GM19351 (cell line): ENCODE measurements around the gene IL17C.
"Not testable (repeated sequence)": the region's sequence is repeated elsewhere in the genome, so short reads cannot be mapped to it uniquely, and the experiment has no call there.

Source experiments
- ATAC-seq: cut with Tn5 transposase; IDR thresholded peaks from one replicate; pipeline ENCODE4 v1.9.1; 2021; ENCODE audit warnings: mild to moderate bottlenecking, moderate library complexity; ENCODE audit not compliant: unreplicated experiment

IL17C gene

DNA sequence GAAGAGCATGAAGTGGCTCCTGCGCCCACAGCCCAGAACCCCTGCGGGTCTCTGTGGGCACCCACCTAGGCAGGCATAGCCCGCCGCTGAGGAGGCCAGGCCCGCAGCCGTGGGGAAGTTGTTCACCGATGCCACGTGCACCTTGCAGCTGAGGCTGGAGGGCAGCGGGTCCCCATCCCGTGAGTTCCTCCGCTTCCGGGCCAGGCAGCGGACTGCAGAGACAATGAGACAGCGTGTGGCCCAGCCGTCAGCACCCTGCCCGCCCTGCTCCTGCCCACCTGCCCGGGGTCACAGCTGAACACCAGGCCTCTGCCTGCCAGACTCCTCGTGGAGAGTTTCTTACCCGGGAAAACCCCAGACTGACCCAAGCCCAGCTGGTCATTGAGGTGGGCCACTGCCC, 19.0 kb downstream of the IL17C start:
- no peak for ATAC-seq

DNA sequence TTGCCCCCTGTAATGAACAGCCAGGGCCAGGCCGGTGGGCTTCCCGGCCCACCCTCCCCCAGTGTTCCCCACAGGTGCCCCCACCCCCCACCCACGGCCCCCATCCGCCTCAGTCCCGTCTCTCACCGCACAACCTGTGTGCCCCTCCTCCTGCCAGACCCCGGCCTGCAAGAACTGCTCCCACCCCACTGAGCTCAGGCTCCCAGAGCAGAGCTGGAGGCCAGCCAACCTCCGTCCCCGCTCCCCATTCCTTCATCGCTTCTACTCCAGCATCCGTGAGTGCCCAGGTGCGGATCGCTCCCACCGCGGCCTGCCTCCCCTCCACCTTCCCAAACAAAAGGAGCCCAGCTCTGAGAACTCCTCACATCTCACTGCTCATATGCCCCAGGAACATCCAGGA, 20.3 kb downstream of the IL17C start:
- ATAC-seq, result no peak

GRCh38 chr16:88659160-88659559, 20.8 kb downstream of the IL17C start:
- ATAC-seq, result no peak

DNA sequence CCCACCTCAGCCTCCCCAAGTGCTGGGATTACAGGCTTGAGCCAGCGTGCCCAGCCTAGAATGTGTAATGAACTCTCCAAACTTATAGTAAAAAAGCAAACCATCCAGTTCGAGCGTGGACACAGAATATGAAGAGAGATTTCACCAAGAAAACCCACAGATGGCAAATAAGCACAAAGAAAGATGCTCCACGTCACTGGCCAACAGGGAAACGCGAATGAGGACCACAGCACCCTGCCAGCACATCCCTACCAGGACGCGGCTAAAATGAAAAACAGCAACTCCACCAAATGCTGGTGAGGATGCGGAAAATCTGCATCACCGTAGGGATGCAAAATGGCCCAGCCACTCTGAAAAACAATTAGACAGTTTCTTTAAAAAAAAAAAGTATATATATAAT, 23.1 kb downstream of the IL17C start:
- ATAC-seq, result no peak

- no peak for ATAC-seq
Measured at GRCh38 chr16:88662222-88662842, 24.0 kb downstream of the IL17C start.

- ATAC-seq, result peak; percentile 95
Measured at GRCh38 chr16:88662843-88663606, 24.7 kb downstream of the IL17C start, which contains the start of gene MVD. Gene MVD, minus strand, starts transcription at chr16:88663091. Its CDS starts 11 bp downstream, at chr16:88663080.

DNA sequence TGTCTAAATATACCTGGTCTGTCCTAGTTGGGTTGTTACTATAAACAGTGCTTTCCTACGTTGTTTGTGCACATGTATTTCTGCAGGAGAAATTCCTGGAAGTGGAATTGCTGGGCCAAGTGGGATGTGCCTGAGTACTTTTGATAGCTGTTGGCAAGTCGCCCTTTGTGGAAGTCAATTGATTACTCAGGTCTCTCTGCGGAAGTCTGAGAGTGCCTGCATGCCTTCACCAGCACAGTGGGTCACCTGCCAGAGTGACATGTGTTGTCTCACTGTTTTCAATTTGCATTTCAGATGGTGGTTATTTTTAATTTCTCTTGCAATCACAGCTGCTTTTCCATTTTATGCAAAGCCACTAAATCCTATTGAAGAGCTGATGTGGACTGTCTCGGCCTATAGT, 26.8 kb downstream of the IL17C start:
- no peak for ATAC-seq

GRCh38 chr16:88665570-88665969, 27.2 kb downstream of the IL17C start:
- no peak for ATAC-seq

GRCh38 chr16:88667461-88667860, 29.1 kb downstream of the IL17C start:
- ATAC-seq, result no peak

DNA sequence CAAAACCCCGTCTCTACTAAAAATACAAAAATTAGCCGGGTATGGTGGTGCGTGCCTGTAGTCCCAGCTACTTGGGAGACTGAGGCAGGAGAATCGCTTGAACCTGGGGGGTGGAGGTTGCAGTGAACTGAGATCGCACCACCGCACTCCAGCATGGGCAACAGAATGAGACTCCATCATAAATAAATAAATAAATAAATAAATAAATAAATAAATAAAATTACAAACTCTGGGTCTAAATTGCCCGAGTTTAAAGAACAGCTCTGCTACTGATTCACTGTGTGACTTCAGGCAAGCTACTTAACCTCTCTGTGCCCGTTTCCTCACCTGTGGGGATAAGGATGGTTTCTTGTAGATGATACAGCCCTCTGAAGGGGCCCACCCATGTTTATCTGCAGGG, 31.1 kb downstream of the IL17C start:
- not testable (repeated sequence) for ATAC-seq

DNA sequence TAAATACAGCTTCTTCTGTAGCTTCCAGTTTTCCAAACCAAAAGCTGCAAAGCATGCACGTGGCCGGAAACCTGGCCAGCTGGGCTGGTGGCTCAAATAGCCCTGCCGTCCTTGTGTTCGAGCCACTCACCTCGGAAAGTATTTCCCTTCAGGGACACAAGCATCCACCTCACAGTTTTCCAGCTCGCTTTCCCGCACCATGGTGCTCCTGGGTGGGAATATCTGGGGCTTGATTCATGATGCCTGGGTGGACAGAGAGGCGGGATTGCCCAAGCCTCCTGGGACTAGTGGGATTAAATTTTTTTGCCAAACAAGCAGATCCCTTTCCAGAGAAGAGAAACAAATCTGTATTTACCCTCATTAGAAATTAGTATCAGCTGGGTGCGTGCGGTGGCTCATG, 31.6 kb downstream of the IL17C start:
- no peak for ATAC-seq

- ATAC-seq, result no peak
Measured at GRCh38 chr16:88671806-88672205, 33.4 kb downstream of the IL17C start.

GRCh38 chr16:88672776-88673175, 34.4 kb downstream of the IL17C start:
- no peak for ATAC-seq

DNA sequence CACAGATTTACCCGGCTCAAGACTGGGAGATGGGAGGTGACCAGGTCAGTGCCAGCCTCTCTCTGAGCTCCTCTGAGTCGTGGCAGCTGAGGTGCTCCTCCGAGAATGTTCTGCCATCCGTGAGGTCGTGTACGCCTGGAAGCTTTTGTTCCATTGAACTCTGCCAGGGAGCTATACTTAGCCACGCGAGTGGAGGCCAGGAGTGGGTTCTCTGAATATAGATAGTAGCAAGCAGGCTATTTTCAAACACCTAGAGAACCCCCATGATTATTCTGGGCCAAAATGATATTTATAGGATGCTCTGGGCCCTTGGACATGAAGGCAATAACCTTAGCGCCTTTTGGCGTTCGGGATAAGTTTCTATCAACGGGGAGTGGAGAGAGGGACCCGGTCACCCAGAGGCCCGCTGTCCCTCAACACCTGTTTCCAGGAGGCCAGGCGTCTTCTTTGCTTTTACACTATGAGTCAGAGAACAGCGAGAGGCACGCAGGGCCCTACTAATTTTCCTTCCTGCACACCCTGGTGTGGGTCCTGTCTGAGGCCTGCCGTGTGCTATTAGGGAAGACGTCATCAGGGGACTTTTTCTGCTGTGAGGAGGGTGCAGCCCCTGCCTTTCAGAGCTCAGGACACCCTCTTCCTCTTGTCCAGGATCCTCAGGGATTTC, 35.5 kb downstream of the IL17C start:
- no peak for ATAC-seq

- ATAC-seq, result no peak
Measured at GRCh38 chr16:88676502-88677242, 38.3 kb downstream of the IL17C start.

- no peak for ATAC-seq
Measured at GRCh38 chr16:88677721-88678120, 39.3 kb downstream of the IL17C start.

DNA sequence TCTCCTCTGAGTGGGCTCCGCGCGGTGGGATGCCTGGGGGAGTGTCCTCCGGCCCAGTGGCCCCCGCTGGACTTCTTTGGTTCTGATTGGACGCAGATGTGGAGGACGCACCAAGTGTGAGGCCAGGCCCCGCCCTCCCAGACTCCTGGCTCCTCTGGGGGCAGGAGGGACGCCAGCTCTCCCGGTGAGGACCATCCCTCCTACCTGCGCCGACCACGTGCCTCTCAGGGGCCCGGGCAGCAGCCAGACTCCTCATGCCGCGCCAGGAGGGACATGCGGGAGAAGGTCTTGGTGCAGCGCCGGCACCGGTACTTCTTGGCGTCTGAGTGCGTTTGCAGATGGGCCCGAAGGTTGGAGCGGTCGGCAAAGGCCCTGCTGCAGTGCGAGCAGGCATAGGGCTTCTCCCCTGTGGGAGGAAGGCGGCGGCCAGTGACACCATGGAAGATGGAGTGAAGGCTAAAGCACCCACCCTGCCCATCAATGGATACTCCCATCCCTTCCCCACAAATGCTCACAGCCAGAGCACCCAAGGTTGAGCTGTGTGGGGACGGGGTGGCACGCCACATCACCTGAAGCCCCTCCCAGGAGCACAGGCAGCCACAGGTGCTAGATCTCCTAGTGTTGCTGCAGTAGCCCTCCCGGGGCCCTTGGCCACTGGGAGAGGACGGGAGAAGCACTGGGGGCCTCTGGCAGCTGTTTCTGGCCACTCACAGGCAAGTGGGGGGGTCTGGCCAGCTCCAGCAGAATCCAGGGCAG, 40.0 kb downstream of the IL17C start:
- ATAC-seq, result no peak

DNA sequence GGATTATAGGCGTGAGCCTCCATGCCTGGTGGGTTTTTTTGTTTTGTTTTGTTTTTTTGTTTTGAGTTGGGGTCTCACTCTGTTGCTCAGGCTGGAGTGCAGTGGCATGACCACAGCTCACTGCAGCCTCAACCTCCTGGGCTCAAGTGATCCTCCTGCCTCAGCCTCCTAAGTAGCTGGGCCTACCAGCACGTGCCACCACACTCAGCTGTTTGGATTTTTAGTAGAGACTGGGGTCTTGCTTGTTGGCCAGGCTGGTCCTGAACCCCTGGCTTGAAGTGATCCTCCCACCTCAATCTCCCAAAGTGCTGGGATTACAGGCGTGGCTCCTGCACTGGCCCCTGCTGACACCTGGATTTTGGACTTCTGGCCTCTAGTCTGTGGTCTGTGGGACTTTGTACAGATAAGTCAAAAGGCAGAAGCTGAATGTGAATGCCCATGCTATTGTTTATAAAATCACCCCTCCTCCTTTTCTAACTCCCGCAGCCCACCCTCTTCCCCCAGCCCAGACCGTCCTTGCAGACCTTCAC, 42.2 kb downstream of the IL17C start:
- ATAC-seq, result no peak

DNA sequence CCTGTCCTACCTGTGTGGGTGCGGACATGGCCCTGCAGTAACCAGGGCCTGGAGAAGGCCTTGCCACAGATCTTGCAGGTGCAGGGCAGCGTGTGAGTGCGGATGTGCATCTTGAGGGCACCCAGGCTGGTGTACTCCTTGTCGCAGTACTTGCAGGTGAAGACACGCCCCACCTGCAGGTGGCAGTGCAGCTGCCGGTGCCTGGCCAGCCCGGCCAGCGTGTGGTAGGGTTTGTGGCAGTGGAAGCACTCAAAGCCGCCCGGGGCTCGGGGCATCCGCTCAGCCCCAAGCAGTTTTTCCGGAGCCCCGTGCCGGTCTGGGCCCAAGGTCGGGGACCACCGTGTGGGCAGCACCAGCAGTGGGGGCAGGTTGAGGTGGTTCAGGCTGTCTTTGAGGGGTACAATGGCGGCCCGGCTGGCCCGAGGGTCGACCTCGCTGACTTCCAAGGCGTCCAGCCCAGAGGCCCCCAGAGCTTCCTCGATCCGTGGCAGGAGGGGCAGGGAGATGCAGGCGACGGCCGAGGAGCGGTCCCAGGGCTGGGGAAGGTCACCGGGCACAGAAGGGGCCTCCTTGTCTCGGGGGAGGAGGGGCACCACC, 42.8 kb downstream of the IL17C start:
- no peak for ATAC-seq
